ENCODE measurements around the gene HDAC4. TPM values are rescaled to one million over a fixed set of nuclear protein-coding genes. Genes with fewer than 3 reads are reported as not detected.
A peak's percentile ranks its signal among the peaks of the same experiment; 100 is the strongest.

HDAC4 gene
- total and polyA plus RNA-seq, 2 of the 4 experiments (the other 2 are of a cell fraction) = 4.1 to 7.2 TPM

- in situ Hi-C loops (cut with MboI; ENCODE audit: low sequenced_read_pairs) (loop anchor here (10.0 kb wide), 1 partner anchor 120 kb away; no protein-coding TSS in a partner anchor), intact Hi-C loops (cut with micrococcal nuclease) (loop anchor here (2.0 kb wide), 1 partner anchor 52 kb away; no protein-coding TSS in a partner anchor), dilution Hi-C loops (cut with HindIII; ENCODE audit: low sequenced_read_pairs, unreplicated experiment) (no loop called here)
- H2BK120ac ChIP-seq (ENCODE audit: low read depth, low read length) = peak overlapping the region; percentile 82
- H3K9me3 ChIP-seq (ENCODE audit: control insufficient read depth, insufficient read depth, low read length) = no peaks in the 10 kb centered on the region
- POLR2A ChIA-PET (ENCODE audit: unreplicated experiment) = no interaction called here
- H2AK5ac ChIP-seq (ENCODE audit: low read depth, low read length) = peak overlapping the region; percentile 83
- H3K4me3 ChIP-seq (ENCODE audit: insufficient read depth, low read depth, low read length) = no peak overlapping the region
- H2AFZ ChIP-seq (replicated peaks; ENCODE audit: low read length, poor library complexity) = peak overlapping the region; percentile 37
- H4K8ac ChIP-seq (ENCODE audit: low read depth in 2 of 2, low read length in 2 of 2) = peak overlapping the region; percentile 19 to 76
- peaks cover 53% of the 10 kb centered on the region for H3K4me1 ChIP-seq (ENCODE audit: control insufficient read depth, insufficient read depth, low read length)
- H4K91ac ChIP-seq (ENCODE audit: insufficient read depth, low read depth, low read length) = peak overlapping the region; percentile 92
- H3K27ac ChIP-seq (ENCODE audit: insufficient read depth, low read length) = peak overlapping the region; percentile 81
- H2BK5ac ChIP-seq (ENCODE audit: low read depth, low read length, poor library complexity, severe bottlenecking) = peak overlapping the region; percentile 95
- DNase-seq (peak; percentile 98), ATAC-seq (ENCODE audit: low read depth) (peak; percentile 66)
- H3K36me3 ChIP-seq (ENCODE audit: control insufficient read depth, insufficient read depth, low read length) = no peaks in the 10 kb centered on the region
- peak overlapping the region; percentile 53 for H3K14ac ChIP-seq (replicated peaks; ENCODE audit: low read depth, low read length)
- H3K4me2 ChIP-seq (ENCODE audit: low read depth, low read length) = peak overlapping the region; percentile 38
- H3K4ac ChIP-seq (ENCODE audit: low read depth, low read length) = peak overlapping the region; percentile 89
- peak overlapping the region; percentile 47 for H3K9ac ChIP-seq (ENCODE audit: low read depth, low read length)
- H3K9me1 ChIP-seq (ENCODE audit: insufficient read depth, low read length) = peaks cover 26% of the 10 kb centered on the region
- H3K56ac ChIP-seq (ENCODE audit: extremely low read depth, insufficient read depth, low read length) = no peak overlapping the region; the same call in 1 of the 2 replicates
- CTCF ChIA-PET = no interaction called here
- peak overlapping the region; percentile 68 for H2AK9ac ChIP-seq (replicated peaks; ENCODE audit: low read depth, low read length, poor library complexity)
- H4K5ac ChIP-seq (ENCODE audit: low read depth, low read length) = peak overlapping the region; percentile 43
- H3K23ac ChIP-seq (ENCODE audit: low read depth, low read length) = peak overlapping the region; percentile 62; the same call in 1 of the 2 replicates
- H2BK15ac ChIP-seq (ENCODE audit: low read depth, low read length) = peak overlapping the region; percentile 43; the same call in 2 of the 3 replicates
- H2BK20ac ChIP-seq (ENCODE audit: low read depth, low read length) = peak overlapping the region; percentile 63
- H3K18ac ChIP-seq (ENCODE audit: low read depth, low read length) = peak overlapping the region; percentile 67
- TF ChIP-seq FOS (IDR thresholded peaks at IDR 0.05; ENCODE audit: low read depth, low read length) = peak; percentile 93
- TF ChIP-seq CEBPB (IDR thresholded peaks at IDR 0.05; ENCODE audit: low read depth, low read length) = peak; percentile 72
- TF ChIP-seq POLR2A (IDR thresholded peaks at IDR 0.05; ENCODE audit: low read depth, low read length) = peak; percentile 6; the same call in 1 of the 2 replicates
- peak; percentile 27 for TF ChIP-seq RAD21 (IDR thresholded peaks at IDR 0.05; ENCODE audit: low read length)
- TF ChIP-seq NFE2L2 (IDR thresholded peaks at IDR 0.05; ENCODE audit: low read depth, low read length) = peak; percentile 85
- TF ChIP-seq SMC3 (IDR thresholded peaks at IDR 0.05; ENCODE audit: low read depth, low read length) = no peak
- peak; percentile 14; the same call in 1 of the 2 replicates for TF ChIP-seq CTCF (conservative IDR thresholded peaks at IDR 0.05; ENCODE audit: low read depth, low read length)
- TF ChIP-seq BHLHE40 (IDR thresholded peaks at IDR 0.05; ENCODE audit: low read depth, low read length) = peak; percentile 55; the same call in 1 of the 2 replicates
- peak; percentile 87 for TF ChIP-seq MAFK (IDR thresholded peaks at IDR 0.05; ENCODE audit: low read depth, low read length)
- TF ChIP-seq USF2 (IDR thresholded peaks at IDR 0.05; ENCODE audit: low read depth, low read length) = no peak
- 0 out of 2 replicates have a peak, but pooled peaks have one; percentile 26 for TF ChIP-seq CHD1 (IDR thresholded peaks at IDR 0.05; ENCODE audit: low read depth, low read length)
- H3K27me3 ChIP-seq (ENCODE audit: control insufficient read depth, insufficient read depth, low read length) = no peaks in the 10 kb centered on the region
- WGBS, 2 experiments (ENCODE audit: extremely low coverage in 2 of 2, insufficient read length in 1 of 2) = 27% methylated on average over 14 of the region's 34 CpGs; no CpG with 5 or more reads in 1 of the 2 experiments
- H4K20me1 ChIP-seq (ENCODE audit: insufficient read depth, low read length) = no peaks in the 10 kb centered on the region
- peaks cover 33 to 83% of the 10 kb centered on the region in 2 experiments for H3K79me1 ChIP-seq (ENCODE audit: low read depth in 1 of 2, low read length in 2 of 2)
- no TSS peak for BruUV-seq (replicated peaks)
Measured at GRCh38 chr2:239275044-239275685, 125.7 kb downstream of the HDAC4 start.

Measured in IMR-90 (cell line).